ENCODE data around the gene GRIK1. TPM values are rescaled to one million over a fixed set of nuclear protein-coding genes. Genes with fewer than 3 reads are reported as not detected.

Gene GRIK1
- total RNA-seq, 1 donor from 2014 or later = not detected

GRCh38 chr21:29812947-29813346, 126.8 kb downstream of the GRIK1 start:
- TF ChIP-seq, protein P1, sequence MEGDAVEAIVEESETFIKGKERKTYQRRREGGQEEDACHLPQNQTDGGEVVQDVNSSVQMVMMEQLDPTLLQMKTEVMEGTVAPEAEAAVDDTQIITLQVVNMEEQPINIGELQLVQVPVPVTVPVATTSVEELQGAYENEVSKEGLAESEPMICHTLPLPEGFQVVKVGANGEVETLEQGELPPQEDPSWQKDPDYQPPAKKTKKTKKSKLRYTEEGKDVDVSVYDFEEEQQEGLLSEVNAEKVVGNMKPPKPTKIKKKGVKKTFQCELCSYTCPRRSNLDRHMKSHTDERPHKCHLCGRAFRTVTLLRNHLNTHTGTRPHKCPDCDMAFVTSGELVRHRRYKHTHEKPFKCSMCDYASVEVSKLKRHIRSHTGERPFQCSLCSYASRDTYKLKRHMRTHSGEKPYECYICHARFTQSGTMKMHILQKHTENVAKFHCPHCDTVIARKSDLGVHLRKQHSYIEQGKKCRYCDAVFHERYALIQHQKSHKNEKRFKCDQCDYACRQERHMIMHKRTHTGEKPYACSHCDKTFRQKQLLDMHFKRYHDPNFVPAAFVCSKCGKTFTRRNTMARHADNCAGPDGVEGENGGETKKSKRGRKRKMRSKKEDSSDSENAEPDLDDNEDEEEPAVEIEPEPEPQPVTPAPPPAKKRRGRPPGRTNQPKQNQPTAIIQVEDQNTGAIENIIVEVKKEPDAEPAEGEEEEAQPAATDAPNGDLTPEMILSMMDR (conservative IDR thresholded peaks at IDR 0.05; ENCODE audit: low read depth, low read length) = no peak
- no peak for DNase-seq (ENCODE audit: low read depth)
- no peak overlapping the region for H3K4me3 ChIP-seq (ENCODE audit: low read depth, low read length)

GRCh38 chr21:29810871-29811270, 128.9 kb downstream of the GRIK1 start:
- TF ChIP-seq, protein P1 (conservative IDR thresholded peaks at IDR 0.05; ENCODE audit: low read depth, low read length) = no peak
- no peak overlapping the region for H3K4me3 ChIP-seq (ENCODE audit: low read depth, low read length)
- no peak for DNase-seq (ENCODE audit: low read depth)

DNA sequence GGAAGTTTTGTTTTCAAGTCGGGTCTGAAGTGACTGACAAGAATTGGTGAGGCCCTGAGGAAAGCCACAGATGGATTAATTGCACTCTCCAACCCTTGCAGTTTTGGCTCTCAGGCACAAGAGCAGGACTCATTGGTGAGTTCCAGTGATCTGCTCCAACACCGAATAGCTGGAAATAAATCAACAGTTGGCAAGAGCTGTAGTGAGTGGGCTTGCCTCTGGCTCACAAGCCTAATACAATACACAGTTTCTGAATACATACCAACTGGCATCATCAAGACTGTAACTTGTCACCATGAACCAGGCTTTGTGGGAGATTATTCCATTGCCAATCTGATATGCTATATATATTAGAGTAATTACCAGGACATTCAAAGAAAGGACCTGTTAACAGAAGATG, 131.6 kb downstream of the GRIK1 start:
- no peak for DNase-seq (ENCODE audit: low read depth)
- no peak overlapping the region for H3K4me3 ChIP-seq (ENCODE audit: low read depth, low read length)
- TF ChIP-seq, protein P1 (conservative IDR thresholded peaks at IDR 0.05; ENCODE audit: low read depth, low read length) = no peak

DNA sequence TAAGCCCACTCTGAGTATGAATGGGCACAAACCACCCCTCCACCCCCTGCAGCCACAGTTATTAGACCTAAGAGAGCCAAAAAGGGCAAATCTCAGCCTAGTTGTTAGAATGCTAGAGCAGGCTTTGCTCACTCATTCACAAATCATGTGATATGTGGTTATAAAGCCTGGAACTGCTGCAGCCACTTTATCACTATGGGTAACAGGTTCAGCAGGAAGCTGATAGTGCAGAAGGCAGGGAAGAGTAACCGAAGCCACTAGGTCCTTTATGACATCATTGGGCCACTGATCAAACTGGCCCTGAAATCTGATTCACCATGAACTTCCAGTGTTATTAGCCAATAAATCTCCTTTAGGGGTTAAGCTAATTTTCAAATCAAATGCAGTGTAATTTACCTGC, 134.7 kb downstream of the GRIK1 start:
- DNase-seq (ENCODE audit: low read depth) = no peak
- TF ChIP-seq, protein P1 (conservative IDR thresholded peaks at IDR 0.05; ENCODE audit: low read depth, low read length) = no peak
- H3K4me3 ChIP-seq (ENCODE audit: low read depth, low read length) = no peak overlapping the region

DNA sequence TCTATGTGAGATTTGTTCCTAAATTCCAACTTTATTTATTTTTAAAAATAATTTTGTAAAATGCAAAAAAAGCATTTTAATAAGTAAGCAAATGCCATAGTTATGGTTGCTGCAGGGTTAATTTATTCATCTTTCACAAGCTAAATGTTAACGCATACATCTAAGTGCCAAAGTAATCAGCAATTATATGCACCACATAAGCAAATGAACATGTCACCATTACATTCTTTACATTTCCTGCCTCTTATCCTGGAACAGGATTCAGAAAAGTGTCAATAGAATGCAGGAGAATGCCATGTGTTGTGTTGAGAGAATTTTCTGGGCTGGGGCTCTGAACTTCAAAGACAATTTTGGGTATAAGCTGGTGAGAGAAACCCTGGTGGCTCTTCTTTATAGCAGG, 136.6 kb downstream of the GRIK1 start:
- no peak overlapping the region for H3K4me3 ChIP-seq (ENCODE audit: low read depth, low read length)
- DNase-seq (ENCODE audit: low read depth) = no peak
- TF ChIP-seq, protein P1 (conservative IDR thresholded peaks at IDR 0.05; ENCODE audit: low read depth, low read length) = no peak

DNA sequence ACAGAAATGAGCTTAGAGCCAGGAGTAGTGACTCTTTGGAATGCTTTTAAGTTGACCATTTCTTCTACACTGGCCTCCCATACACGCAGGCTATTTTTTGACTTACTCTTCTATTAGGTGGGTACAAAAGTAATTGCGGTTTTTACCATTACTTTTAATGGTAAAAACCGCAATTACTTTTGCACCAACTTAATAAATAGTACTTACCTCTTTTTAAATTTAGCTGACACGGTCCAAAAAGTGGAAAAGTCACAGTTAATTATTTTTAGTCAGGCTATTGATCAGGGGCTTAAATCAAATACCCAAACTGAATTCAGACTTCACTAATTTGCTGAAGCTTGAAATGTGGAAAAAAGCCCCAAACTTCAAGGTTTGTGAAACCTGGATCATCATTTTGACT, 138.7 kb downstream of the GRIK1 start:
- TF ChIP-seq, protein P1 (conservative IDR thresholded peaks at IDR 0.05; ENCODE audit: low read depth, low read length) = no peak
- H3K4me3 ChIP-seq (ENCODE audit: low read depth, low read length) = no peak overlapping the region
- DNase-seq (ENCODE audit: low read depth) = no peak

GRCh38 chr21:29800056-29800455, 139.7 kb downstream of the GRIK1 start:
- TF ChIP-seq, protein P1 (conservative IDR thresholded peaks at IDR 0.05; ENCODE audit: low read depth, low read length) = no peak
- DNase-seq (ENCODE audit: low read depth) = no peak
- no peak overlapping the region for H3K4me3 ChIP-seq (ENCODE audit: low read depth, low read length)

All from epithelial cell of proximal tubule (primary cell).